Neutrophil (primary cell): ENCODE results near the gene CREBBP.
"Not testable (repeated sequence)": the region's sequence is repeated elsewhere in the genome, so short reads cannot be mapped to it uniquely, and the experiment has no call there.

Experiments
- H3K27ac ChIP-seq: fragments of 200-600 bp; sonication (generic); 2 replicates; pipeline ENCODE4 v1.5.1; 2016; ENCODE audit warnings: mild to moderate bottlenecking, moderate library complexity
- H3K27me3 ChIP-seq: fragments of 200-600 bp; sonication (generic); 2 replicates; pipeline ENCODE4 v1.6.0; 2016; ENCODE audit warnings: mild to moderate bottlenecking
- H3K36me3 ChIP-seq: fragments of 200-600 bp; sonication (generic); 2 replicates; pipeline ENCODE4 v1.5.1; 2017
- H3K4me1 ChIP-seq, 2 experiments: fragments of 200-600 bp in 1 of 2; sonication (generic) in 1 of 2; 1 replicate in 1 of 2; 2 replicates in 1 of 2; pipeline versions ENCODE4 v1.5.1 to v1.6.1; 2013 to 2016; ENCODE audit warnings: low read depth in 1 of 2, low read length in 1 of 2, mild to moderate bottlenecking in 1 of 2, moderate library complexity in 1 of 2; ENCODE audit not compliant: control insufficient read depth in 1 of 2, insufficient read depth in 1 of 2
- H3K4me3 ChIP-seq, 2 experiments: fragments of 200-600 bp in 1 of 2; sonication (generic) in 1 of 2; 1 replicate in 1 of 2; 2 replicates in 1 of 2; pipeline ENCODE4 v1.5.1; 2013 to 2016; ENCODE audit warnings: low read depth in 1 of 2, low read length in 1 of 2, mild to moderate bottlenecking in 1 of 2, moderate library complexity in 1 of 2
- H3K9me3 ChIP-seq: fragments of 200-600 bp; sonication (generic); 2 replicates; pipeline ENCODE4 v1.5.1; 2016
- CTCF ChIP-seq: fragments of 200-600 bp; sonication (generic); IDR thresholded peaks from 2 replicates; pipeline ENCODE4 v1.5.1; 2016; ENCODE audit warnings: antibody characterized with exemption

Gene CREBBP

DNA sequence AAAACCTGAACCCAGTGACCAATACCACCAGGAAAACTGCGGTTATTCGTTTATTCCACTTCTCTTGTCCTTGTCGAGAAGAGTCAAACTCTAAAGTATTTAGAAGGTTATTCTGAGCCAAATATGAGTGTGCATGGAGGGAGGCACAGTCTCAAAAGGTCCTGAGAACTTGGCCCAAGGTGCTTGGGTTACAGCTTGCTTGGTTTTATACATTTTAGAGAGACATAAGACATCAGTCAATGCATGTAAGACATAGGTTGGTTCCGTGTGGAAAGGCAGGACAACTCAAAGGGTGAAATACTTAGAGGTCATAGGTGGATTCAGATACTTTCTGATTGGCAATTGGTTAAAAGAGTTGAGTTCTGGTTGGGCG, 162.5 kb downstream of the CREBBP start:
- Histone ChIP-seq H3K27ac (peak overlapping the region; percentile 62), H3K4me1 (peaks cover 15 to 20% of the 10 kb centered on the region in 2 experiments), H3K4me3 (peak overlapping the region; percentile 70 to 74), H3K9me3 (no peaks in the 10 kb centered on the region), H3K27me3 (no peaks in the 10 kb centered on the region), H3K36me3 (no peaks in the 10 kb centered on the region)
- no peak for TF ChIP-seq CTCF

DNA sequence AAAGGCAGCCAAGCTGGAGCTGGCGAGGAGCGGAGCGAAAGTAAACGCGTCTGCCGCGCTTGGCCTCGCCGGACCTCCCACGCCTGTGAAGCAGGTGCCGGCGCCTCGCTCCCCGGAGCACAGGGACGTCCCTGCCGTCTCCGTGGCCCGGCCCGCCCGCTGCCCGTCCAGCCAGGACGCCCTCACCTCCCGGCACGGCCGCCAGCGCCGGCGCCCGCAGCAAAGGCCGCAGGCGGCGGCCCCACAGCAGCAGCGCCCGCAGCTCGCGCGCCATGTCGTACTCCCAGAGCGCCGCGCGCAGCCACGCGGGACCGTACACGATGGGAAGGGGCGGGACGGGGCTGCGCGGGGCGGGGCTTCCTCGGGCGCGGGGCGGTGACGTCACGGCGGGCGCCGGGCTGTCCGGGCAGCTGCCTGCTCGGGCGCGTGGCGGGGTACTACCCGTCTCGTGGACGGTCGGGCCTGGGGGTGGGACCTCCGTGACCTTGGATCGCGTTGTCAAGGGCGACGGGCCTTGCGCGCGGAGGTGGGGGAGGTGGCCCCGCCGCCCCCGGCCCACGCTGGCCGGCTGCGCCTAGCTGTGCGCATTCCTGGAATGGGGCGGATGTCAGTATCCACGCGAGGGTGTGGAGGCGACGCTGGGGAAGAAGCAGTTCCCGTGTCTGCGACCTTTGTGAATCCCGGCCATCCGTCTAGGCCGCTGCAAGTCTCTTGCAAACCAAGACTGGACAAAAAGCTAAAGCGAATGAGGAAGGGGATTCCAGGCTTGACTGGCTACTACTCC, 163.1 kb downstream of the CREBBP start, which contains the start of gene TRAP1:
TSS of gene TRAP1 (minus strand) at position 290 of the 784 bp plus-strand sequence. CDS start at position 274, 16 bp downstream.
- H3K9me3 ChIP-seq, result no peaks in the 10 kb centered on the region
- TF ChIP-seq CTCF, result peak; percentile 45
- peaks cover 15 to 20% of the 10 kb centered on the region in 2 experiments for H3K4me1 ChIP-seq
- no peaks in the 10 kb centered on the region for H3K36me3 ChIP-seq
- peak within 1 kb of the TSS; percentile 70 to 74 for H3K4me3 ChIP-seq
- no peaks in the 10 kb centered on the region for H3K27me3 ChIP-seq
- H3K27ac ChIP-seq, result peak within 1 kb of the TSS; percentile 62

DNA sequence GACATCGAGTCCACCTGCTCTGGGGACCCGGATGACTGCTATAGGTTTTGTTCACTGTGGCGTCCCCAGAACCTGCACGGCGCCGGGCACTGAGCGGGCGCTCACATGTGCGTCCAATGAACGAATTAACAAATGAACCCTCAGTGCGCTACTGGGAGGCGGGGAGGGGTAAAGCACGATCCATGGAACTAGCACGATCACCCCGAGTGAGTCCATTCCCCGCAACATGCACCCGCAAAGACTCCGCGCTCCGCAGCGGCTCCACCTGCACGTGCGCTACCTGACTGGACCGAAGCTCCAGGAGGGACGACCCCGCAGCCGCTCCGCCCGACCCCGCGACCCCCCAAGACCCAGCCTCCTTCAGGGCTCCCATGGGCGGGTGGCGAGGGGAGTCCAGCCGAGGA, 163.7 kb downstream of the CREBBP start:
- no peak for TF ChIP-seq CTCF
- Histone ChIP-seq H3K4me1 (peaks cover 15 to 20% of the 10 kb centered on the region in 2 experiments), H3K27me3 (no peaks in the 10 kb centered on the region), H3K27ac (peak overlapping the region; percentile 62), H3K9me3 (no peaks in the 10 kb centered on the region), H3K36me3 (no peaks in the 10 kb centered on the region), H3K4me3 (peak overlapping the region; percentile 70 to 74)

- no peaks in the 10 kb centered on the region for H3K36me3 ChIP-seq
- H3K27me3 ChIP-seq, result no peaks in the 10 kb centered on the region
- TF ChIP-seq CTCF, result no peak
- no peaks in the 10 kb centered on the region for H3K9me3 ChIP-seq
- H3K4me1 ChIP-seq, result peaks cover 15 to 20% of the 10 kb centered on the region in 2 experiments
- no peak overlapping the region for H3K27ac ChIP-seq
- no peak overlapping the region for H3K4me3 ChIP-seq
Measured at GRCh38 chr16:3715430-3715829, 165.1 kb downstream of the CREBBP start.

GRCh38 chr16:3714378-3714777, 166.1 kb downstream of the CREBBP start:
- H3K4me3 ChIP-seq, H3K27ac ChIP-seq, H3K9me3 ChIP-seq, H3K36me3 ChIP-seq, H3K27me3 ChIP-seq: not testable (repeated sequence)
- peaks cover 15 to 20% of the 10 kb centered on the region in 2 experiments for H3K4me1 ChIP-seq

DNA sequence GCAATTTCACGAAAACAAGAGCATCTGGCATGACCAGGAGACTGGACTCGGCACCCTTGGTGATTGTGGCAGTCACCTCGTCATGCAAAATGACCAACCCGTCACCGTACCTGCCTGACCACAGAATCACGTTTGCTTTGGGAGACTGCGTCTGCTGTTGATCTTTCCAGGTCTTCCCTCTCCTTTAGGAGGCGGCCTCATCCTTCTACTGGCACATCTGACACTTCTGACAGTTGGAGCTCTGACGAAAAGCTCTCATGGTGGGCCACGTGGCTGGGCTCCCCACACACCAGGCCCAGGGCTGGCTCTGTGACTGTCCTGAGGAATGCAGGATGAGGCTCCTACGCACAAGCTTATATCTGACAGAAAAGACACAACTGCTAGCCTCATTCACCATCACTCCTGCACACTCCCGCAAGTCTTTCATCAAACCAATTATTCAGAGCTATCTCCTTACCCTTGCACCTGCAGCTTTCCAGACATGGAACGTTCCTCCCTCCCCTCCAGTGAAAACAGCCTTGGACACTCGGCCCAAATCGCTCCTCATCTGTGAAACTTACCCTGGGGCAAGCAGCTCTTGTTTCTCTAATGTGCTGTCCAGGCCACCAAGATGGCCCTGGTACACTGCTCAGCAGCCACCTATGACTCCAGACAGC, 166.8 kb downstream of the CREBBP start:
- no peak overlapping the region for H3K27ac ChIP-seq
- H3K4me1 ChIP-seq, result peaks cover 15 to 20% of the 10 kb centered on the region in 2 experiments
- no peaks in the 10 kb centered on the region for H3K36me3 ChIP-seq
- TF ChIP-seq CTCF, result no peak
- H3K4me3 ChIP-seq, result no peak overlapping the region
- no peaks in the 10 kb centered on the region for H3K27me3 ChIP-seq
- no peaks in the 10 kb centered on the region for H3K9me3 ChIP-seq
